Measurements from ENCODE around the gene SECISBP2L.

SECISBP2L gene

DNA sequence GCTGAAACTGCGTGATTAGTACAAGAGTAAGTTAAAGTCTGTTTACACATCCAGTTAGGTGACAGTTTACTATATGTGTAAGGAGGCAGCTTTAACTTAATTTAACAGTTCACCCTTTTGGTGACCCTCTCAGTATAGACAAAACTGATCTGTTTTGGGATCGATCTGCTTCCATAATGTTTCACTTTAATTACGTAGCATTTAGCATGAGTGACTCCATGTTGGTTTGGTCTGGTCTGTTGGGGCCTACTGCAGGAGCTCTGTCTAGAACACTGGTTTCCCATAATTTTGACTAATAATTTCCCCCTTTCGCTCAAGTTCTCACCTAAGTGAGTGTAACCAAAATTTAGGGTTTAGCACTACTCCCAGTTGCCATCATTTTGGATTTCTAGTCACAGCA lies 6.4 kb upstream of the SECISBP2L start:
- H3K9me3 ChIP-seq (ENCODE audit: control insufficient read depth, low read length), result no peaks in the 10 kb centered on the region
- no peaks in the 10 kb centered on the region for H3K4me1 ChIP-seq (ENCODE audit: control insufficient read depth, insufficient read depth, low read length)
- H3K27me3 ChIP-seq (replicated peaks; ENCODE audit: control insufficient read depth, insufficient read depth, low read length), result no peaks in the 10 kb centered on the region

DNA sequence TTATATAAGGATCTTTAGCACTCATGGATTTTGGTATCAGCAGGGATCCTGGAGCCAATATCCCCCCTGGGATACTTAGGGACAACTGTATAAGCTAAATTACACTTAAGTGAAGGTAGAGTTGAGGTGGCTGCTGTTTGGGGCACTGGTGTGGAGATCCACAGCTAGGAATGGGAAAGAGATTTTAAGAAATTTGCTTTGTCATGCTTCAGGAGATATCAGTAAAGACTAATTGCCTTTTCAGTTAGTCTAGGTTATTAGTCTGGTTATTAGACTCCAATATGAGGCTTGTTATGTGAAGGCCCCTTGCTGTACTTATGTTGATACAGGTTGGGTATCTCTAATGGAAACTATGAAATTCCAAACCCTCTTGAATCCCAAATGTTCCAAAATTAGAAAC lies 1.2 kb upstream of the SECISBP2L start:
- H3K36me3 ChIP-seq (ENCODE audit: control insufficient read depth, insufficient read depth, low read length, severe bottlenecking), result no peaks in the 10 kb centered on the region

More for the DNA sequence above, 6.4 kb upstream of the SECISBP2L start:
- Histone ChIP-seq H3K36me3 (ENCODE audit: control insufficient read depth, insufficient read depth, low read length, severe bottlenecking) (no peaks in the 10 kb centered on the region), H3K9ac (ENCODE audit: low read length) (no peak overlapping the region), H3K4me3 (ENCODE audit: low read length) (no peak overlapping the region)
- no peak for DNase-seq (ENCODE audit: low read depth)

GRCh38 chr15:49045751-49046219 lies 461 bp downstream of the SECISBP2L start:
- peak overlapping the region; percentile 99 for H3K4me3 ChIP-seq (ENCODE audit: low read length)
- no peaks in the 10 kb centered on the region for H3K27me3 ChIP-seq (replicated peaks; ENCODE audit: control insufficient read depth, insufficient read depth, low read length)
- H3K4me1 ChIP-seq (ENCODE audit: control insufficient read depth, insufficient read depth, low read length), result peaks cover 29% of the 10 kb centered on the region
- H3K36me3 ChIP-seq (ENCODE audit: control insufficient read depth, insufficient read depth, low read length, severe bottlenecking), result peaks cover 4% of the 10 kb centered on the region
- DNase-seq (ENCODE audit: low read depth), result peak; percentile 61
- H3K9ac ChIP-seq (ENCODE audit: low read length), result peak overlapping the region; percentile 97
- no peaks in the 10 kb centered on the region for H3K9me3 ChIP-seq (ENCODE audit: control insufficient read depth, low read length)

More for the DNA sequence above, 1.2 kb upstream of the SECISBP2L start:
- Histone ChIP-seq H3K4me1 (ENCODE audit: control insufficient read depth, insufficient read depth, low read length) (peaks cover 19% of the 10 kb centered on the region), H3K9me3 (ENCODE audit: control insufficient read depth, low read length) (no peaks in the 10 kb centered on the region), H3K4me3 (ENCODE audit: low read length) (no peak overlapping the region), H3K9ac (ENCODE audit: low read length) (no peak overlapping the region), H3K27me3 (replicated peaks; ENCODE audit: control insufficient read depth, insufficient read depth, low read length) (no peaks in the 10 kb centered on the region)
- DNase-seq (ENCODE audit: low read depth), result no peak

DNA sequence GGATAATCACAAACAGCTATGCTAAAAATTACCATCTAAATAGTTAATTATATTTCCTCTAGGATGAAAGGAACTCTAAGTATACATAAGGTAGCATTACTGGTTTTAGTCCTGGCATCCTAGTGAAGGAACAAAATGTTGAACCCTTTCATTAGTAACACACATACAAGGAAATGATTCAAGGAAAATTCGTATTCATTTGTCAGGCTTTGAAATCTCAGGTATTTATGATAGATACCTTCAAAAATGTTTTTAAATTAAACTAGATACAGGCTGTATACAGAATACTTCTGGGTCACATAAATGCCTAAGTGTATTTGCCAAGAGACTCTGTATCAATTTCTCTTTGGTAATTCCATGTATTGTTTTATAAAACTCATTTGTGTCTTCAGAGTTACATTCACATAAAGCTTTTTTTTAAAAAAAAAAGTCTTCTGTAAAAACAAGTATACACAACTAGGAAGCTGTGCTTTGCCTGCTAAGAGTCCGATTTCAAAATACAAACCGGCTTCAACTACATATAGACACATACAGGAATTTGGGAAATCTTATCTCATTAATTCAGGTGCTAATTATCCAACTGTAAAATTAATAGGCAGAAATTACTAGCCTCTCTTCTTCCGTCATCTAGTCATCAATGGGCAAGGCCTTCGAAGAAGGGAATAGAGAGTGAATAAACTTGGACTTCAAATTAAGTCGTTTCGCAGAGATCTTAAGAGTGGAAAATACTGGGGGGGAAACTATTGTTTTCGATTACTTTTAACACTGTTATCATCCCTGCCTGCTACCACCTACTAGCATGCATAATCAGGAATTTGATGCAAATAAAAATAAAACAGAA lies 1.3 kb downstream of the SECISBP2L start:
- Histone ChIP-seq H3K27me3 (replicated peaks; ENCODE audit: control insufficient read depth, insufficient read depth, low read length) (no peaks in the 10 kb centered on the region), H3K36me3 (ENCODE audit: control insufficient read depth, insufficient read depth, low read length, severe bottlenecking) (peaks cover 4% of the 10 kb centered on the region), H3K4me1 (ENCODE audit: control insufficient read depth, insufficient read depth, low read length) (peaks cover 29% of the 10 kb centered on the region), H3K4me3 (ENCODE audit: low read length) (peak overlapping the region; percentile 99), H3K9ac (ENCODE audit: low read length) (peak overlapping the region; percentile 97), H3K9me3 (ENCODE audit: control insufficient read depth, low read length) (no peaks in the 10 kb centered on the region)
- DNase-seq (ENCODE audit: low read depth), result peak; percentile 34

DNA sequence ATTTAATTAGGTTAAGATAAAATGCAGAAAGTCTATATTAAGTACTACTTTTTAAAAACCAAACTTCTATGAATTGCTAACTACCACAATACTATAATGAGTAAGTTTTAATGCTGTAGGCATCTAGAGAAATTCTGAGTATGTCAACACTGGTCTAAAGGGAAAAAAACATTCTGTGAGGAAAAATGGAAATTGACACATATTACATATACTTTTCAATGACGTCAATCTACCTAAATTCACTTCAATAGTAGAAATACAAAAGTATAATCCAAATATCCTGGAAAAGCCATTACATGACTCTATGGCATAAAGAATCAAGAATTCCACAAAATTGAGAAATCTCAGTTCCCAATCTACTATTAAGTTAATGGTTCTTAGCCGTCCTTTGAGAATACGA lies 2.2 kb downstream of the SECISBP2L start:
- peak overlapping the region; percentile 99 for H3K4me3 ChIP-seq (ENCODE audit: low read length)
- peaks cover 4% of the 10 kb centered on the region for H3K36me3 ChIP-seq (ENCODE audit: control insufficient read depth, insufficient read depth, low read length, severe bottlenecking)
- H3K9me3 ChIP-seq (ENCODE audit: control insufficient read depth, low read length), result no peaks in the 10 kb centered on the region
- peak overlapping the region; percentile 97 for H3K9ac ChIP-seq (ENCODE audit: low read length)
- H3K4me1 ChIP-seq (ENCODE audit: control insufficient read depth, insufficient read depth, low read length), result peaks cover 29% of the 10 kb centered on the region
- DNase-seq (ENCODE audit: low read depth), result no peak
- H3K27me3 ChIP-seq (replicated peaks; ENCODE audit: control insufficient read depth, insufficient read depth, low read length), result no peaks in the 10 kb centered on the region

GRCh38 chr15:49042165-49042564 lies 4.1 kb downstream of the SECISBP2L start:
- Histone ChIP-seq H3K4me3 (ENCODE audit: low read length) (no peak overlapping the region), H3K36me3 (ENCODE audit: control insufficient read depth, insufficient read depth, low read length, severe bottlenecking) (peaks cover 4% of the 10 kb centered on the region), H3K9me3 (ENCODE audit: control insufficient read depth, low read length) (no peaks in the 10 kb centered on the region), H3K9ac (ENCODE audit: low read length) (no peak overlapping the region), H3K4me1 (ENCODE audit: control insufficient read depth, insufficient read depth, low read length) (peaks cover 40% of the 10 kb centered on the region), H3K27me3 (replicated peaks; ENCODE audit: control insufficient read depth, insufficient read depth, low read length) (no peaks in the 10 kb centered on the region)
- DNase-seq (ENCODE audit: low read depth), result no peak

- DNase-seq (ENCODE audit: low read depth), result no peak
- H3K9me3 ChIP-seq (ENCODE audit: control insufficient read depth, low read length), result no peaks in the 10 kb centered on the region
- peak overlapping the region; percentile 41 for H3K4me3 ChIP-seq (ENCODE audit: low read length)
- H3K36me3 ChIP-seq (ENCODE audit: control insufficient read depth, insufficient read depth, low read length, severe bottlenecking), result peaks cover 8% of the 10 kb centered on the region
- no peaks in the 10 kb centered on the region for H3K27me3 ChIP-seq (replicated peaks; ENCODE audit: control insufficient read depth, insufficient read depth, low read length)
- H3K9ac ChIP-seq (ENCODE audit: low read length), result peak overlapping the region; percentile 10
- H3K4me1 ChIP-seq (ENCODE audit: control insufficient read depth, insufficient read depth, low read length), result peaks cover 44% of the 10 kb centered on the region
Measured at GRCh38 chr15:49041426-49041825, 4.8 kb downstream of the SECISBP2L start.

- no peak overlapping the region for H3K9ac ChIP-seq (ENCODE audit: low read length)
- H3K4me3 ChIP-seq (ENCODE audit: low read length), result no peak overlapping the region
- no peak for DNase-seq (ENCODE audit: low read depth)
Measured at GRCh38 chr15:49040151-49040550, 6.1 kb downstream of the SECISBP2L start.

DNA sequence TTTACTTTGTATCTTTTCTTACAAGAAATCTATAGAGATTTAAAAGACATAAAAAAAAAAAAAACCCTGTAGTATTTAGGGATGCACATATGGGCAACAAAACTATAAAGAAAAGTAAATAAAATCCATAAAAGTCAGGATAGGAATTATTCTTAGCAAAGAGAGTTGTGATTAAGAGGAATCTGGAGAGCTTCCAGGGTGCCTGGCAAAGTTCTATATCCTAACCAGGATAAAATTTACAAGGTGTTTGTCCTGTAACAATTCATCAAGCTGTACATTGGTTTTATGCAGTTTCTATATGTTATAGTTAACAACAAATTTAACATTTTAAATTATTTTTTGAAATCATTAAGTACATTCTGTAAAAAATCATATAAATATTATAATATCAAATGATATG lies 7.9 kb downstream of the SECISBP2L start:
- peak; percentile 40 for DNase-seq (ENCODE audit: low read depth)

More at GRCh38 chr15:49040151-49040550, 6.1 kb downstream of the SECISBP2L start:
- Histone ChIP-seq H3K27me3 (replicated peaks; ENCODE audit: control insufficient read depth, insufficient read depth, low read length) (no peaks in the 10 kb centered on the region), H3K36me3 (ENCODE audit: control insufficient read depth, insufficient read depth, low read length, severe bottlenecking) (peaks cover 17% of the 10 kb centered on the region), H3K4me1 (ENCODE audit: control insufficient read depth, insufficient read depth, low read length) (peaks cover 44% of the 10 kb centered on the region), H3K9me3 (ENCODE audit: control insufficient read depth, low read length) (no peaks in the 10 kb centered on the region)

DNA sequence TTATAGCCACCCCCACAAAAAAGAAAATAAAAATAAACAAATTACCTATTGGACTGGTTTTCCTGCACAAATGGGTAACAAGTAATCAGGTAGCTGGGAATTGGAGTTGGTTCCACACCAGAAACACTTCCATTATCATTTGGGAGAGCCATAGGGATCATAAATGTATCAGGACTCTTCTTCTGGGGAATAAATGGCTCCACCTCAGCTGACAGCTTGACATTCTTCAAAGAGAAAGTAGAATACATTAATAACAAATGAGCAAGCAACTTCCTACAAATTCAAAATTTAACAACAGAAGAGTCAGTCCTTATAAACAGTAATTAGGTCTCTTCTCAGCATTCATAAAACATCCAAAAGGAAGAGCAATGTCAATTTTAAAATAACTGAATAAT lies 8.7 kb downstream of the SECISBP2L start:
- peaks cover 28% of the 10 kb centered on the region for H3K4me1 ChIP-seq (ENCODE audit: control insufficient read depth, insufficient read depth, low read length)
- H3K9me3 ChIP-seq (ENCODE audit: control insufficient read depth, low read length), result no peaks in the 10 kb centered on the region
- H3K27me3 ChIP-seq (replicated peaks; ENCODE audit: control insufficient read depth, insufficient read depth, low read length), result no peaks in the 10 kb centered on the region
- H3K4me3 ChIP-seq (ENCODE audit: low read length), result no peak overlapping the region
- peaks cover 36% of the 10 kb centered on the region for H3K36me3 ChIP-seq (ENCODE audit: control insufficient read depth, insufficient read depth, low read length, severe bottlenecking)
- no peak overlapping the region for H3K9ac ChIP-seq (ENCODE audit: low read length)
- DNase-seq (ENCODE audit: low read depth), result no peak

More for the DNA sequence above, 7.9 kb downstream of the SECISBP2L start:
- H3K36me3 ChIP-seq (ENCODE audit: control insufficient read depth, insufficient read depth, low read length, severe bottlenecking), result peaks cover 29% of the 10 kb centered on the region
- no peaks in the 10 kb centered on the region for H3K9me3 ChIP-seq (ENCODE audit: control insufficient read depth, low read length)
- H3K4me3 ChIP-seq (ENCODE audit: low read length), result no peak overlapping the region
- peaks cover 29% of the 10 kb centered on the region for H3K4me1 ChIP-seq (ENCODE audit: control insufficient read depth, insufficient read depth, low read length)
- H3K27me3 ChIP-seq (replicated peaks; ENCODE audit: control insufficient read depth, insufficient read depth, low read length), result no peaks in the 10 kb centered on the region
- H3K9ac ChIP-seq (ENCODE audit: low read length), result no peak overlapping the region

DNA sequence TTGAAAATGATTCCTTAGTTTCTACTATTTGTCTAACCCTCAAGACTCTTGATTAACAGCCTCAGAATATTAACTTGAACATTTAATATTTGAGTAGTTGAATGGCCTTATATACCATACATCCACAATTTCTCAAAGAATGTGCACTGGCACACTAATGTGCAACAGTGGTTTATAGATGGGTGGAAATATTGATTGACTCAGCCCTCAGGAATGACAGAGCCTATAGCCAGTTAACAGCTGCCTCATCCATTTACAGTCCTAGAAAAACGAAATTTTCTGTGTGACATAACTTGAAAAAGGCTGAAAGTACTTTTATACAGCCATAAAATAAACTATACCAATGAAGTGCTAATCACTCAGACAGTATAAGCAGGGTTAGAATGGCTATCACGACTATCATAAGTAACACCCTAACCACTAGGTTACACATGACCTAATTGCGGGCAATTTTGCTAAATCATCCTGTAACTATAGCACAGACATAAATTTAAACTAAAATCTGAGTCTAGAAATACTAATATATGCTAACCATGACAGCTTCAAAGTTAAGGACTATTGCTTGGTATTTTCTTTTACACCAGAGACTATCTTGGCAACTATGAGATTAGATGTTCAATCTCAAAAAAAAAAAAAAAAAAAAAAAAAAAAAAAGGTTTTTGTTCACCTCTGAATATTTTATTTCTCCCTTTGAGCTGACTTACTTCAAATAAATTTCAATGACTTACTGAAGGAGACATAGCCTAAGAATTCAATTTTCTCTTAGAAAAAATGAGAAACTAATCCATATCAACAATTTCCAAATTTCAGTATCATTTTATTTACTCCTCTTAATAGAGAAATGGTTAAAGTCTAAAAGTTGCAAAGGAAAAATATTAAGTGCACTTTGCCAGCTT lies 9.3 kb downstream of the SECISBP2L start:
- Histone ChIP-seq H3K4me3 (ENCODE audit: low read length) (no peak overlapping the region), H3K9ac (ENCODE audit: low read length) (no peak overlapping the region), H3K9me3 (ENCODE audit: control insufficient read depth, low read length) (no peaks in the 10 kb centered on the region), H3K4me1 (ENCODE audit: control insufficient read depth, insufficient read depth, low read length) (peaks cover 28% of the 10 kb centered on the region), H3K27me3 (replicated peaks; ENCODE audit: control insufficient read depth, insufficient read depth, low read length) (no peaks in the 10 kb centered on the region), H3K36me3 (ENCODE audit: control insufficient read depth, insufficient read depth, low read length, severe bottlenecking) (peaks cover 38% of the 10 kb centered on the region)
- peak; percentile 55 for DNase-seq (ENCODE audit: low read depth)
